IPS-15b (cell line): Measurements from ENCODE around the gene MARCHF10.
"Not testable (repeated sequence)": the region's sequence is repeated elsewhere in the genome, so short reads cannot be mapped to it uniquely, and the experiment has no call there.

Experiments
- H3K27me3 ChIP-seq: one replicate; pipeline ENCODE4 v1.6.1; 2013; ENCODE audit warnings: low read length; ENCODE audit not compliant: control insufficient read depth, insufficient read depth
- H3K36me3 ChIP-seq: one replicate; pipeline ENCODE4 v1.6.1; 2013; ENCODE audit warnings: low read length; ENCODE audit not compliant: control insufficient read depth, insufficient read depth
- H3K4me1 ChIP-seq: one replicate; pipeline ENCODE4 v1.6.1; 2013; ENCODE audit warnings: mild to moderate bottlenecking, low read length; ENCODE audit not compliant: control insufficient read depth, insufficient read depth
- H3K4me3 ChIP-seq: one replicate; pipeline ENCODE4 v1.5.1; 2013; ENCODE audit warnings: low read depth, low read length
- H3K9ac ChIP-seq: one replicate; pipeline ENCODE4 v1.6.1; 2013; ENCODE audit warnings: low read depth, mild to moderate bottlenecking, low read length
- H3K9me3 ChIP-seq: one replicate; pipeline ENCODE4 v1.6.1; 2013; ENCODE audit warnings: mild to moderate bottlenecking, low read length; ENCODE audit not compliant: control insufficient read depth, insufficient read depth

Gene MARCHF10

DNA sequence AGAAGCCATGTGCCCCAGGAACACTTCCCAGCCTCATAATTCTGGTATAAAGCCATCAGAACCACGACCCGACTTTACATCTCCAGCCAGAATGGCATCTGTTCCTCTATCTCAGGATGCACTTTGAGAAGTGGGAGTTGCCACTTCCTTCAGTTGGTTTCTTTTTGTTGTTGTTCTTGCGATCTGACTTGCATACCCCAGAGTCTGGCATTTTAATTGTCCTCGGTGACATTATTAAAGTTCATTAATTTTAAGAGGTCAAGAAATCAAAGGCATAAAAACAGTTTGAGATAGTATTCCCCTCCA, 13.5 kb downstream of the MARCHF10 start:
- Histone ChIP-seq H3K36me3 (no peaks in the 10 kb centered on the region), H3K9ac (no peak overlapping the region), H3K4me3 (no peak overlapping the region), H3K4me1 (no peaks in the 10 kb centered on the region), H3K27me3 (no peaks in the 10 kb centered on the region), H3K9me3 (no peaks in the 10 kb centered on the region)

DNA sequence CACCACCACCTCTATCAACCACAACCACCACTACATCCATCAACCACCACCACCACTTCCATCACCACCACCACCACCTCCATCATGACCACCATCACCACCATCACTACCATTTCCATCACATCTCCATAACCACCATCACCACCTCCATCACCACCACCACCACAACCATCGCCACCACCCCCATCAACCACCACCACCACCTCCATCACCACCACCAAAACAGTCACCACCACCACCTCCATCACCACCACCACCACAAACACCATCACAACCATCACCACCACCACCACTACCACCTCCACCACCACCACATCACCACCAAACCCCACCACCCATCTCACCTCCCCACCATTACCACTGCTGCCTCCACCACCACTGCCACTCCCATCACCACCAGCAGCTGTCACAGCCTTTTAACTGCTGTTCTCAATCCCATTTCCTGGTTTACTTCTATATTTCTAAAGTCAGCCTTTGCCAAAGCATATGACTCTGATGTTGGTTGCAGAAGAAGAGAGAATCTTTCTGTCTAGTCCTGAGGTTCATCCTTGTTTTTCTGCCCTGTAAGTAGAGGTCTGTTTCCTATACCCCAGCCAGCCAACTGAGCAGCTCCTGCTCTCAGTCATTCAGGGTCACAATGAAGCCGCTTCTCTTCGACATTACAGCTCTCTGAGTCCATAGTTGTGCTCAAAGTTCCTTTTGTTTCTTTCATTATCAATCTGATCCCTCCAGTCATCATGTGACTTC, 14.0 kb downstream of the MARCHF10 start:
- H3K4me1 ChIP-seq = no peaks in the 10 kb centered on the region
- no peaks in the 10 kb centered on the region for H3K9me3 ChIP-seq
- H3K4me3 ChIP-seq = no peak overlapping the region
- H3K36me3 ChIP-seq = no peaks in the 10 kb centered on the region
- no peak overlapping the region for H3K9ac ChIP-seq
- no peaks in the 10 kb centered on the region for H3K27me3 ChIP-seq

DNA sequence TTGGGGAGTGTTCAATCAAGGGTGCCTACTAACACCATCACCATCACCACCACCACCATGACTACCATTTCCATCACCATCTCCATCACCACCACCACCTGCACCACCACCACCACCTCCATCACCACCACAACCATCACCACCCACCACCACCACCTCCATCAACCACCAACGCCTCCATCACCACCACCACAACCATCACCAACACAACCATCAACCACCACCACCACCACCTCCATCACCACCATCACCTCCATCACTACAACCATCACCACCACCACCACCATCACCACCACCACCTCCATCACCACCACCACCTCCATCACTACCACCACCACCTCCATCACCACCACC, 15.7 kb downstream of the MARCHF10 start:
- Histone ChIP-seq H3K9ac (no peak overlapping the region), H3K4me3 (no peak overlapping the region), H3K27me3 (no peaks in the 10 kb centered on the region), H3K4me1 (no peaks in the 10 kb centered on the region), H3K36me3 (no peaks in the 10 kb centered on the region), H3K9me3 (no peaks in the 10 kb centered on the region)

DNA sequence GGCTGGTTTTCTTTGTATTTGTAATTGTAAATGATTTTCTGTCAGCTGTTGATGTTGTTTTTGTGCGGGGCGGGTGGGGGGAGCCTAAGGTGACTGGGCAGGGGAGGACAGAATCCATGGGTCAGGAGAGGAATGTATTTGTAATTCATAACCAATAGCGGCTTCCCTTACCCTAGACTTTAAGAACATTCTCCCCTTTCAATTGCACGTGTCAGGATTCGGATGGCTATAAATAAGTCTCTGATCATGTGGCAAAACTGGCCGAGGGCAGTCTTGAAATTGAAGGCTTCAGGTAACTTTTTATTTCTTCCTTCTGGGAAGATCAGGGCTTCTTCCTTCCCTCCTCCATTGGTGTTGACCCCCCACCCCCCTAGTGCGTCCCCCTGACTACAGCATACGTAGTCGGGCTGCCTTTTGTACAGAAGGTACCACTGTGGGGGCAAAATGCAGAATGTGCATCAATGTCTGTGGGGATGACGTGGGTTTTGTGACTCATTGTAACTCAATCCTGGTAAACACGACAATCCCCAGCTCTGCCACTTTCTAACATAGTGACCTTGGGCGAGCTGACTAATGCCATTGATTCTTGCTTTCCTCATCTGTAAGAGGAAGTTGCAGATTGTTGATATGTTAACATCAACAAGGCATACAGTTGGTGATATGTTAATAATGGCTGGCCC, 16.2 kb downstream of the MARCHF10 start:
- Histone ChIP-seq H3K27me3 (no peaks in the 10 kb centered on the region), H3K4me3 (no peak overlapping the region), H3K36me3 (no peaks in the 10 kb centered on the region), H3K9me3 (no peaks in the 10 kb centered on the region), H3K4me1 (no peaks in the 10 kb centered on the region), H3K9ac (no peak overlapping the region)

DNA sequence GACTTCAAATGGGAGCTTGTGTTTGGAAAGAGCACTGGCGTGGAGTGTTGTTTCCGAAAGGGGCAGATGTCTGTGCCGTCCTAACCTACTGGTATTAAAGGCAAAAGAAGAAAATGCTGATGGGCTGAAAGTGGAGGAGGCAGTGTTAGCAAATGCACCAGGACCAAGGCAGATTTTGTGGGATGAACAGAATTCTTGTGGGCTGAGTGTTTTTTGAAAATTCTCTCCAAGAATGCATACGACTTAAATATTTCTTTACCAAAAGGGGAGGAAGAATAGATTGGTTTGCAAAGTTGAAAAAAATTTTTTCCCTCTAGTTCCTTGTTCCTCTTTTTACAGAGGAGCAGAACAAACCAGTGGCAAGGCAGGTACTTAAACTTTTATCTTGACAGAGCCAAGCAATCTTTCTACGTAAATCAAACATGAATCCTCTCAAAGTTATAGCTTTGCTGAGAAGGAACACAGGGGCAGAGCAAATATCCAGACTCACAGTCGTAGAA, 16.8 kb downstream of the MARCHF10 start:
- Histone ChIP-seq H3K9me3 (no peaks in the 10 kb centered on the region), H3K9ac (peak overlapping the region; percentile 26), H3K27me3 (no peaks in the 10 kb centered on the region), H3K36me3 (no peaks in the 10 kb centered on the region), H3K4me1 (no peaks in the 10 kb centered on the region), H3K4me3 (no peak overlapping the region)

DNA sequence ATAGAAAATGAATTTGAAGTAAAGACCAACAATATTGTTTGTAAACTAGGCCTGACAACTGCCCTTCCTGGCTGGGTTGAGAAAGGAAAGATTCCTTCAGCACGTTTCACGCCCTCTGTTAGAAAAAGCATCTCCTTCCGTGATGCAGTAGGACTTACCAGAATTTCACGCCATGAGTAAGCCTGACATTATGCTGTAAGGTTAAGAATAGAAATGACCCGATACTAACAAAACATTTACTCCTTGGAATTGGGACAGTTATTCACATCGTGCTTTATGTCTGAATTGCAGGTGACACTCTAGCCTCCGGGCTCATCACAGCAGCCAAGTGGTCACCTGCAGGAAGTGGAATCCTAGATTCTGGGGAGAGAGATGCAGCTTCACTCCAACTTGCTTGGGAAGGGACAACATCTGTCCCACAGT, 17.5 kb downstream of the MARCHF10 start:
- Histone ChIP-seq H3K9me3 (no peaks in the 10 kb centered on the region), H3K27me3 (no peaks in the 10 kb centered on the region), H3K36me3 (no peaks in the 10 kb centered on the region), H3K4me1 (no peaks in the 10 kb centered on the region), H3K4me3 (no peak overlapping the region), H3K9ac (peak overlapping the region; percentile 26)

DNA sequence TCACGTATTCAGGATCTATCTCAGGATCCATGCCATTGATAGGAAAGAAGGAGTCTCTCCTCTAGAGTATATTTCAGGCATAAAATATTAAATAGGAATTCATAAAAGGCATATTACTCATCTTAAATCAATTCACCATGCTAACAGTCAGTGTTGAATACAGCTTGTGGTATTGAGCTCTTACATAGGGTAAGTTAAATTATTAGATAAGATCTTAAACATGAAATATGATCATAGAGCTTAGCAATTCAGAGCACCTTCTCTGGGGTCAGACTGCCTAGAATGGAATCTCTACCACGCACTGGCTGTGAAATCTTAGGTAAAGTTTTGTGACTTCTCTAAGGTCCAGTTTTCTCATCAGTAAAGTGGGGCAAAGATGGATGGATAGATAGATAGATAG, 20.7 kb downstream of the MARCHF10 start:
- Histone ChIP-seq H3K9ac (no peak overlapping the region), H3K27me3 (no peaks in the 10 kb centered on the region), H3K36me3 (no peaks in the 10 kb centered on the region), H3K9me3 (no peaks in the 10 kb centered on the region), H3K4me3 (no peak overlapping the region), H3K4me1 (no peaks in the 10 kb centered on the region)

DNA sequence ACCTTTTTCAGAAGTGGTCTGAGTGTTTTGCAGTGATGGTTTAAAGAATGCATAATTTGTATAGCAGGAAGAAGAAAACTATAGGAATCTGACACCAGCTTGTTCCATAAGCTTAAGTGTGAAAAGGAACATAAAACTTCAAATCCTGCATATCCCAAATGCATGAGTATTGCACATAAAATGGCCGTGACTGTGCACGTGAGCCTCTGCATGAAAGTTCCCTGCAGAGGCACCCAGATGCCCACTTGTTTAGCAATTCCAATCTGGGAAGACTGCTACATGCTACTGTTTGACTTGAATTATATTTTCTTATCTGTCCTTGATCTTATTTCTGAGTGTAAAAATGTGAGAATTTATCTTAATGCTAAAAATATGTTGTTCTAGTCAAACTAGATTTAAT, 21.5 kb downstream of the MARCHF10 start:
- no peaks in the 10 kb centered on the region for H3K27me3 ChIP-seq
- no peak overlapping the region for H3K4me3 ChIP-seq
- H3K36me3 ChIP-seq = no peaks in the 10 kb centered on the region
- no peaks in the 10 kb centered on the region for H3K9me3 ChIP-seq
- H3K4me1 ChIP-seq = no peaks in the 10 kb centered on the region
- no peak overlapping the region for H3K9ac ChIP-seq

DNA sequence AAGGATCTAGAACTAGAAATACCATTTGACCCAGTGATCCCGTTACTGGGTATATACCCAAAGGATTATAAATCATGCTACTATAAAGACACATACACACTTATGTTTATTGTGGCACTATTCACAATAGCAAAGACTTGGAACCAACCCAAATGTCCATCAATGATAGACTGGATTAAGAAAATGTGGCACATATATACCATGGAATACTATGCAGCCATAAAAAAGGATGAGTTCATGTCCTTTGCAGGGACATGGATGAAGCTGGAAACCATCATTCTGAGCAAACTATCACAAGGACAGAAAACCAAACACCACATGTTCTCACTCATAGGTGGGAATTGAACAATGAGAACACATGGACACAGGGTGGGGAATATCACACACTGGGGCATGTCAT, 22.1 kb downstream of the MARCHF10 start:
- not testable (repeated sequence) for H3K4me1 ChIP-seq, H3K9ac ChIP-seq, H3K36me3 ChIP-seq, H3K27me3 ChIP-seq, H3K9me3 ChIP-seq, H3K4me3 ChIP-seq

DNA sequence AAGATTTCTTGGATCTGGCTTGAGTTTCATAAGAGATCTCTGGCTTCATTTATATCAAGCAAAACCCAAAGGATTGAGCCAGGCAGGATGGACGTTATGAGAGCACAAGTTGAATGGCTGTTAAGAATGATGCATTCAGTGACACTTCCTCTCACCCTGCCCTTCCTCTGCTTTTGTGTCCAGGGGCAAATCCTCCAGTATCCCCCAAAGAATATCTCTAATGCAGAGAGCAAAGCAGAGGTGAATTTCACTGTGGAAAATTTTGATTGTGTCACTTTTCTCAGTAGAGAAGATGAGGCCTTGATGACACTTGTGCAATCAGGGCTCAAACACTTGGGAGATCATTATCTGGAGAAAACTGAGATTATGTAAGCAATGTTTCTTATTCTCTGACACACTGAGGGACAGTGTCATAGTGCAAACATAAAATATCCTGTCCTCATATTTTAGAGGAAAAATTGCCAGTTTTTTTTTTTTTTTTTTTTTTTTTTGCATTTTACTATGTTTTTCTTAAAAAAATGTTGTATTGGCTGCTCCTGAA, 25.3 kb downstream of the MARCHF10 start:
- no peaks in the 10 kb centered on the region for H3K27me3 ChIP-seq
- H3K9me3 ChIP-seq = no peaks in the 10 kb centered on the region
- H3K4me1 ChIP-seq = peaks cover 6% of the 10 kb centered on the region
- no peaks in the 10 kb centered on the region for H3K36me3 ChIP-seq
- H3K4me3 ChIP-seq = no peak overlapping the region
- no peak overlapping the region for H3K9ac ChIP-seq

DNA sequence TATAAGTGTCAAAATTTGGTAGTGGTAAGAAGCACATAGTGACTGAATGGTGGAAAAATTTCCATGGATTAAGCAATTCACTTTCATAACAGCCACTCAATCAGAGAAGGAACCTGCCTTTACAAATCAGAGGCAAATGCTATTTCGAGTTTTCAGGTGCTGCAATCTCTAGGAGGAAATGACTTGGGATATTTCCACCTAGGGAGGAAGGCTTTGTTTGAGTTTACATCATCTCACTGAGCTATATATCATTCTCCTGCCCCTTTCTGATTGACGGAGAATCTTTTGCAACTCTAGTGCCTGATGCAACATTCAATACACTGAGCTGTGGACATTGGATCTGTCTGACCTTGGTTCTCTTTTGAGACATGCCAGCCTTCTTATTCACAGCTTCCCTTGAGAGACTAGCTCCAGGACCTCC, 26.3 kb downstream of the MARCHF10 start:
- Histone ChIP-seq H3K27me3 (no peaks in the 10 kb centered on the region), H3K9me3 (no peaks in the 10 kb centered on the region), H3K4me3 (no peak overlapping the region), H3K36me3 (no peaks in the 10 kb centered on the region), H3K9ac (no peak overlapping the region), H3K4me1 (peaks cover 6% of the 10 kb centered on the region)

DNA sequence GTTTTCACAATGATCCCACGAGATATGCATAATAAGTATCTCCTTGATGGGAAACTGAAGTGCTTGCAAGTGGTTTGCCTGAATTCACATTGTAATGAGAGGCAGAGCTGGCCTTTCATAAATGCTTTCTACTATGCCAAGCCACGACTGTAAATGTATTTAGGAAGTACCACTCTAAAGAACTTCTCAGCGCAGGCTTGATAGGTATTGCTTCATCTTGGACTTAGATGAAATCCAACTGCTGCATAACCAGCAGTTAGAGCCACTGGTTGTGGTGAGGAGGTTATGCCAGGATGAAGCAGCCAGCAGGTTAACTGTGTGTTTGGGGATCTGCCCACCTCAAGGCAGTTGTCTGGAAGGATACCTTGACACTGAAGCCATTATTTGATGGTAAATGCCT, 26.8 kb downstream of the MARCHF10 start:
- Histone ChIP-seq H3K36me3 (no peaks in the 10 kb centered on the region), H3K4me1 (peaks cover 6% of the 10 kb centered on the region), H3K4me3 (no peak overlapping the region), H3K9ac (no peak overlapping the region), H3K27me3 (no peaks in the 10 kb centered on the region), H3K9me3 (no peaks in the 10 kb centered on the region)
